ENCODE results near the gene ATP8B4. TPM values are rescaled to one million over a fixed set of nuclear protein-coding genes. Genes with fewer than 3 reads are reported as not detected.

The ATP8B4 gene
- total RNA-seq, 1 donor from 2014 or later: 15.1 TPM

DNA sequence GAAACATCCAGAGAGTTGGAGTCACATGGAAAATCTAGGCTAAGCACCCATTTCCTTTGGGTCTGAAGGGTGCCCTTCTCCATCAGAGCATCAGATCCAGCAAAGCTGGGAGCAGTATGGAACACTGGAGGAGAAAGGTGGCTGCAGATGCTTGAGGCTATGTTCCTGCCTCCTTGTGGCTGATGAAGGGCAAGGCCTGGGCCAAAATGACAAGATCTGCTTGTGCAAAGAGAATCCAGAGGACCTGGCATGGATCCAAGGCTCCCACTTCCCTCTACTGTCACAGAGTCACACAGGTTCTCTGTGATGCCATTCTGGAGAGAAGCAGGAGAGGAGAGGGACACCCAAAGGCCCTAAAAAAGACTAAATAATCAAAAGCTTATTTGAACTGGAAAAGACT is 9.2 kb upstream of the ATP8B4 start:
- no peak overlapping the region for H3K4me3 ChIP-seq
- H3K36me3 ChIP-seq: no peaks in the 10 kb centered on the region
- no peaks in the 10 kb centered on the region for H3K27me3 ChIP-seq
- intact Hi-C loops (cut with DNase I): no loop called here
- H3K27ac ChIP-seq: no peak overlapping the region
- TF ChIP-seq, protein P1, sequence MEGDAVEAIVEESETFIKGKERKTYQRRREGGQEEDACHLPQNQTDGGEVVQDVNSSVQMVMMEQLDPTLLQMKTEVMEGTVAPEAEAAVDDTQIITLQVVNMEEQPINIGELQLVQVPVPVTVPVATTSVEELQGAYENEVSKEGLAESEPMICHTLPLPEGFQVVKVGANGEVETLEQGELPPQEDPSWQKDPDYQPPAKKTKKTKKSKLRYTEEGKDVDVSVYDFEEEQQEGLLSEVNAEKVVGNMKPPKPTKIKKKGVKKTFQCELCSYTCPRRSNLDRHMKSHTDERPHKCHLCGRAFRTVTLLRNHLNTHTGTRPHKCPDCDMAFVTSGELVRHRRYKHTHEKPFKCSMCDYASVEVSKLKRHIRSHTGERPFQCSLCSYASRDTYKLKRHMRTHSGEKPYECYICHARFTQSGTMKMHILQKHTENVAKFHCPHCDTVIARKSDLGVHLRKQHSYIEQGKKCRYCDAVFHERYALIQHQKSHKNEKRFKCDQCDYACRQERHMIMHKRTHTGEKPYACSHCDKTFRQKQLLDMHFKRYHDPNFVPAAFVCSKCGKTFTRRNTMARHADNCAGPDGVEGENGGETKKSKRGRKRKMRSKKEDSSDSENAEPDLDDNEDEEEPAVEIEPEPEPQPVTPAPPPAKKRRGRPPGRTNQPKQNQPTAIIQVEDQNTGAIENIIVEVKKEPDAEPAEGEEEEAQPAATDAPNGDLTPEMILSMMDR (IDR thresholded peaks at IDR 0.05): peak in 2 of 3 experiments; percentile 4 to 12
- H3K9me3 ChIP-seq: peaks cover 0 to under 1% of the 10 kb centered on the region in 2 donors
- no peaks in the 10 kb centered on the region for H3K4me1 ChIP-seq
- DNase-seq (ENCODE audit: low spot score in 2 of 2): peak; percentile 33 to 84

DNA sequence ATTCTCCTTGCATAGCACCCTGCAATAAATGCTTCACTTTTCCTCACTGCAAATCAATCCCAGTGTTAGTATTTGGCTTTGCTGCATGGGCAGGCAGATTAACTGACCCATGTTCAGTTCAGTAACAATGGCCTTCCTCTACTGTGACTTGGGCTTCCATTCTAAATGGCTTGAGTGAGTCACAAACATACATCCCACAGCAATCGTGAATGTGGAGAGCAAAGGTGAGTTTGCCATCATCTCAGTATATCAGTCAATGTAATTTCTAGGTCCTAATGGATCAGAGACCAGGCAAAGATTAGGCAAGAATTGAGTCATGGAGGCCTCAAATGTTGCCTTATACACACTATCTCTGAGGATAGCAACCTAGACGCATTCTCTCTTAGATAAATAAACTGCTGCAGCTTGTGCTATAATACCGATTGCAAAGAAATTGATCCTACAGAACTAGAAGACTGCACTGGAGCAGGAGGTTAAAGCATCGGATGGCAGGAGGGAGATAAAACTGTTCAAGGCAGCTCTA is 8.3 kb upstream of the ATP8B4 start:
- DNase-seq (ENCODE audit: low spot score in 2 of 2): no peak
- Histone ChIP-seq H3K4me3 (no peak overlapping the region), H3K9me3 (peaks cover 0 to 9% of the 10 kb centered on the region in 2 donors), H3K27ac (no peak overlapping the region), H3K4me1 (no peaks in the 10 kb centered on the region), H3K27me3 (no peaks in the 10 kb centered on the region), H3K36me3 (no peaks in the 10 kb centered on the region)
- intact Hi-C loops (cut with DNase I): no loop called here
- TF ChIP-seq, protein P1 (IDR thresholded peaks at IDR 0.05): no peak

DNA sequence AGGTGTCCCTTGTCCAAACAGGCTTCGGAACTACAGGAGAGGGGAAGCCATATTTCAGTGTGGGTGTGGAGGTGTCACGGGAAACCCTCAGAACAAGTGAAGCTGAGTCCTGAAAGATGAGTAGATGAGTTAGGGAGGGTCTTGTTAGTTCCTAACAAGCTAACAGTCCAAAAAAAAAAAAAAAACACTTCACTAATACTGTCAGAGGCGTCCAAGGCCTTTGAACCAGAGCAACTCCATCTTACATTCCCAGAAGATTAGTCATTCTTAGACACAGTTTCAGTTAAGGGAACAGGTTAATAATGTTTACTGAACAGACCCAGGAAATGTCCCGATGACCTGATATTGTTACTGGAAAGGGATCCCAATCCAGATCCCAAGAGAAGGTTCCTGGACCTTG is 7.0 kb upstream of the ATP8B4 start:
- no peak for DNase-seq (ENCODE audit: low spot score in 2 of 2)
- Histone ChIP-seq H3K36me3 (no peaks in the 10 kb centered on the region), H3K9me3 (peaks cover 0 to 9% of the 10 kb centered on the region in 2 donors), H3K4me1 (no peaks in the 10 kb centered on the region), H3K4me3 (no peak overlapping the region), H3K27ac (no peak overlapping the region), H3K27me3 (no peaks in the 10 kb centered on the region)
- TF ChIP-seq, protein P1 (IDR thresholded peaks at IDR 0.05): no peak
- intact Hi-C loops (cut with DNase I): no loop called here

DNA sequence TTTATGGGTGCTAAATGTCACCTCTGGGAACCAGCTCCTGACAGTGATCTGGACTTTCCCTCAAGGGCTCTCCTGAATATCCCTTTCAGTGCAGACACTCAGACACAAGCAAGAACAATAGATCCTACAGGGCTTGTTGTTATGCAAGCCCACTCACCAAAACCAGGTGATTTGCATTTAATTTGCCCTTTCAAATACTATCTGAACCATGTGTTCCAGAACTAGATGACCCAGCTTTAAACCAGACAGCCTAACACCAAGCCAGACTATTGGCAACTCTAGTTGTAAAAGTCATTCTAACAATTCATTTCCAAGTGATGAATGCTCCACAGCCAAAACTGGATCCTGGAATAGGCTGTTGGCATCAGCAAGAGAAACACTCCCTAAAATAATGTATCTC is 5.6 kb upstream of the ATP8B4 start:
- Histone ChIP-seq H3K4me3 (no peak overlapping the region), H3K9me3 (peaks cover 0 to 9% of the 10 kb centered on the region in 2 donors), H3K27me3 (no peaks in the 10 kb centered on the region), H3K27ac (no peak overlapping the region), H3K36me3 (no peaks in the 10 kb centered on the region), H3K4me1 (no peaks in the 10 kb centered on the region)
- intact Hi-C loops (cut with DNase I): no loop called here
- TF ChIP-seq, protein P1 (IDR thresholded peaks at IDR 0.05): no peak
- no peak for DNase-seq (ENCODE audit: low spot score in 2 of 2)

DNA sequence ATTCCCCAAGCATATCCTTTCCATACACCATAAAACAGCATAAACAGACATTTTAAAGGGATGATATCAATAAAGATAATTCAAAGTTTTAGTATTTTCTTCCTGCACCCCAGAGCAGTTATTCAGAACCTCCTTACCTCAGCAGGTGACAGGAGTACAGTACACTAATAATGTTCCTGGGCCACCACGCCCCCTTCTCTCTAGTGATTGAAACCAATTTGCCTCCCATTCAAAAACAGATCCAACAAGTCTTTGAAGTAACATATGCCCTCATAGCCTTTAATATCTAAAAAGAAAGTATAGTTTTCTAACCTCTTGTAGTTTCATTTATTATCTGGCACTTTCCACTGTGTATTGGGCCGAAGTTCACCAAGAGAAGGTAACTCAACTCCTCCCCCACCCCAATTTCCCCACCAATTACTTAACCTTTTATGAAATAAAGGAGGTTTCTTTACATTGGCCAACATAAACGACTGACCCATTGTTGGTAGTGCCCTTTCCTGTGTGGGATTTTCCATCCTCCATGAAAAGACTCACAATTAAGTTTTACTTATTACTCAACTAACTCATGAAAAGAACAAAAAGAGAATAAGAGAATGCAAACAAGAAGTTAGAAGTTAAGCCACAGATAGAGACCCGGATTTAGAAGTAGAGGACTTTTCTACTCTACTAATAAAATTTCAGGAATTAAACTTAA is 5.0 kb upstream of the ATP8B4 start:
- Histone ChIP-seq H3K4me3 (no peak overlapping the region), H3K9me3 (peaks cover 0 to 9% of the 10 kb centered on the region in 2 donors), H3K4me1 (no peaks in the 10 kb centered on the region), H3K27me3 (no peaks in the 10 kb centered on the region), H3K36me3 (no peaks in the 10 kb centered on the region), H3K27ac (no peak overlapping the region)
- TF ChIP-seq, protein P1 (IDR thresholded peaks at IDR 0.05): no peak
- intact Hi-C loops (cut with DNase I): no loop called here
- DNase-seq (ENCODE audit: low spot score in 2 of 2): no peak
